NCI-H2227 (cell line): ENCODE results near the gene MCCD1.

Experiments
- DNase-seq: peaks from one replicate; lab custom pipeline; 2025; ENCODE audit not compliant: unreplicated experiment; lab: John Stamatoyannopoulos, UW

MCCD1 gene

DNA sequence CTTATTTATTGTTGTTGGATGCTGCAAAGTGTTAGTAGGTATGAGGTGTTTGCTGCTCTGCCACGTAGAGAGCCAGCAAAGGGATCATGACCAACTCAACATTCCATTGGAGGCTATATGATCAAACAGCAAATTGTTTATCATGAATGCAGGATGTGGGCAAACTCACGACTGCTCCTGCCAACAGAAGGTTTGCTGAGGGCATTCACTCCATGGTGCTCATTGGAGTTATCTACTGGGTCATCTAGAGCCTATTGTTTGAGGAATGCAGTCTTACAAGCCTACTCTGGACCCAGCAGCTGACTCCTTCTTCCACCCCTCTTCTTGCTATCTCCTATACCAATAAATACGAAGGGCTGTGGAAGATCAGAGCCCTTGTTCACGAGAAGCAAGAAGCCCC, 18.8 kb upstream of the MCCD1 start:
- DNase-seq: no peak

DNA sequence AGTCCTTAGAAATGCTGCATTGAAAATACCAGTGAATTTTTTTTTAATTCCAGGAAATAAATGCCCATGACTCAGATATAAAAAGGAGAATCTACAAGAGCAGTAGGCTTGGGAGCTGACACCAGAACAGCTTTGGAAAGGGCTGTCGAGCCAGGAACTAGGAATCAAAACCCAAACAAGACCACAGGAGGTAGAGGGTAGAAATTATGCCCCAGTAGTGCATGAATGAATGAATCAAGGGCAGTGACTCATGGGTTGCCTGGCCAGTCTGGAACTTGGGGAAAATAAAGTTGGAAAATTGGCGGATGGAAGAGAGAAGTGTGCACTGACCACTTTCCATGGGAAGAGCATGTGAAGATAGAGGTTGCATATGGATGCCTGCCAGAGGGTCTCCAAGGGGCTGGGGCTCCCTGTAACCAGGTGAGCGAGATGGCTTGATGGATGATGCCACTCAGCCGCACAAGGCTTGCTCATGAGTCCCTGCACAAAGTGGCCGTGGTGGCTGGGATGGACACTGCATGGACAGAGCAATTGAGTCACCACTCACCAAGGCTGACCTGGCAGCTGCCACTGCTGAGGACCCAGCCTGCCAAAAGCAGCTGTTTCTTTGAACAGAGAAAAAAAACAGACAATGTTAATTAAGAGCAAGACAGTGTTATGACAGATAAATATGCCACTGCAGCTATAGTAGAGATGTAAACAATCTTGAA, 15.2 kb upstream of the MCCD1 start:
- no peak for DNase-seq

DNA sequence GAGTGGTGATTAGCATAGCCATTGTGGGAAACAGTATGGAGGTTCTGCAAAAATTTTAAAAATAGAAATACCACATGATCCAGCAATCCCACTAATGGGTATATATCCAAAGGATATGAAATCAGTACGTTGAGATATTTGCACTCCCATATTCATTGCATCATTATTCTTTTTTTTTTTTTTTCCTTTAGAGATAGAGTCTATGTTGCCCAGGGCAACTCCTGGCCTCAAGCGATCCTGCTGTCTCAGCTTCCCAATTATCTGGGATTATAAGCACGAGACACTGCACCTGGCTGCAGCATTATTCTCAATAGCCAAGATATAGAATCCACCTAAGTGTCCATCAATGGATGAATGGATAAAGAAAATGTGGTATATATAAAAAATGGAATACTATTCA, 6.9 kb upstream of the MCCD1 start:
- DNase-seq: no peak

GRCh38 chr6:31525553-31525931, 3.2 kb upstream of the MCCD1 start:
- DNase-seq: no peak

- no peak for DNase-seq
Observed at GRCh38 chr6:31525932-31526591, 2.7 kb upstream of the MCCD1 start.

DNA sequence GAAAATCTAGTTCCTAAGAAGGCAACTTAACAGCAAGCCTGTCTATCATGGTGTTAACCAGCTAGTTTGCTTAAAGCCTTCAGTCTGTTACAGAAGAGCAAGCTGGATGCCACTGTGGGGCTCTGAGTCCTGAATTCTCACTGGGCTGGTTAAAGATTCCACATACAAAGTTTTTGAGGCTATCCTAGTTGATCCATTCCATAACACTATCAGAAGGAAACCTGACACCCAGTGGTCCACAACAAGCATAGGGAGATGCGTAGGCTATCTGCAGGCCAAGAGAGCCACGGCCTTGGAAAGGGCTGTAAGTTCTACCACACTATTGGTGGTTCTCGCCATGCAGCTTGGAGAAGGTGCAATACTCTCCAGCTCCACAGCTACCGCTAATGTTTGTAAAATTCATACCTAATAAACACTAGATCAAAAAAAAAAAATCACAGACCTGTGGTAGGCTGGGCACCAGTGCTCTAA, 420 bp upstream of the MCCD1 start:
- DNase-seq: no peak

DNA sequence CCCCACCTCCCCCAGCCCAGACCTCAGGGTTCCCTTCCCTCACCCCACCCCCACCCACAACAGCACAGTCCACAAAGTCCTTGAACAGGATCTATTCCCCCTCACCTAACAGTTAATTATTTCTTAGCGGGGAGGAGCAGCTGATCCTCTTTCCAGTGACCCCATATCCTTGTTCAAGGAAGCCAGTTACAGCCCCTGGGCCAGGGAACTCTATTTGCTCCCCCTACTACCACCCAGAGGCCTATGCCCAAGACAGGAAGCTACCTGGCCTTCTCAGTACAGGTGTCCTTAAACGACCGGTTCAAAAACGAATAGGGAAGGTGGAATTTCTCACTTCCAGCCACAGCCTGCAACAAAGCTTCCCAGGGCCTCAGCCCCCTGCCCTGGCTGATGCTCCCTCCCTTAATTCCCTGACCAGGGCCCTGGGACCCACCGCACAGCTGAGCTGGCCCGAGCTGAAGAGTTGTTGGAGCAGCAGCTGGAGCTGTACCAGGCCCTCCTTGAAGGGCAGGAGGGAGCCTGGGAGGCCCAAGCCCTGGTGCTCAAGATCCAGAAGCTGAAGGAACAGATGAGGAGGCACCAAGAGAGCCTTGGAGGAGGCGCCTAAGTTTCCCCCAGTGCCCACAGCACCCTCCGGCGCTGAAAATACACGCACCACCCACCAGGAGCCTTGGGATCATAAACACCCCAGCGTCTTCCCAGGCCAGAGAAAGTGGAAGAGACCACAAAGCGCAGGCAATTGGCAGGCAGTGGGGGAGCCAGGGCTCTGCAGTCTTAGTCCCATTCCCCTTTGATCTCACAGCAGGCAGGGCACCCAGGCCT, 778 bp downstream of the MCCD1 start:
- no peak for DNase-seq

DNA sequence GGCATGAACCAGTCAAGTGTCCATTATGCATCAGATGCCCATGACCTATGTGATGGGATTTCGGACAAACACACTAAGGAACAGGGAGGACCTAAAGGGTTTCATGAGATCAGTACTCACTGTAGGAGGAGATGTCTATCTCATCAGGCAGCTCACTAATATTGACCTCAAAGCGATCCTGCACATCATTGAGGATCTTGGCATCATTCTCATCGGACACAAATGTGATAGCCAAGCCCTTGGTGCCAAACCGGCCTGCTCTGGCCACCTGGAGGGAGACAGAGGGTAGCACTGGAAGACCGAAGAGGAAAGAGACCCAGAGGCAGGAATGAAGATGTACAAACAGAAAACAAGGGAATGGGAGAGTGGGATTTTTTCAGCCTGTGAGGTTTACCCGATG, 1.9 kb downstream of the MCCD1 start:
- no peak for DNase-seq

DNA sequence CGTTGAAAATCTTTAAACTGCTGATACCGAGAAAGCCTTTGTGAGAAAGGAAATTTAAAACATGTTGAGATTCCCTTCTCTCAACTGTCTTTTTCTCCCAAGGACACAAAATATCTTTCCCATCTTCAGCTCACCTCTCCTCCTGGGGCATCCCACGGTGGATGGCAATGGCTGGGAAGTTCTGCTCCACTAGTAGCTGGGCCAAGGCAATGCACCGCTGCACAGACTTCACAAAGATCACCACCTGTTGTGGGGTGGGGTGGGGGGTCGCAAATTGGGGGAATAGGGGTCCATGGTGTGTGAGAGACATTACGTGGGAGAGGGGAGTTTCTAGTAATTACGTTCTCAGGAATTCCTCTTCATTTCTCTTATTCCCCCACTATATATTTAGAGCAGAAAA, 2.4 kb downstream of the MCCD1 start:
- no peak for DNase-seq

GRCh38 chr6:31531771-31532643, 3.2 kb downstream of the MCCD1 start:
- no peak for DNase-seq

DNA sequence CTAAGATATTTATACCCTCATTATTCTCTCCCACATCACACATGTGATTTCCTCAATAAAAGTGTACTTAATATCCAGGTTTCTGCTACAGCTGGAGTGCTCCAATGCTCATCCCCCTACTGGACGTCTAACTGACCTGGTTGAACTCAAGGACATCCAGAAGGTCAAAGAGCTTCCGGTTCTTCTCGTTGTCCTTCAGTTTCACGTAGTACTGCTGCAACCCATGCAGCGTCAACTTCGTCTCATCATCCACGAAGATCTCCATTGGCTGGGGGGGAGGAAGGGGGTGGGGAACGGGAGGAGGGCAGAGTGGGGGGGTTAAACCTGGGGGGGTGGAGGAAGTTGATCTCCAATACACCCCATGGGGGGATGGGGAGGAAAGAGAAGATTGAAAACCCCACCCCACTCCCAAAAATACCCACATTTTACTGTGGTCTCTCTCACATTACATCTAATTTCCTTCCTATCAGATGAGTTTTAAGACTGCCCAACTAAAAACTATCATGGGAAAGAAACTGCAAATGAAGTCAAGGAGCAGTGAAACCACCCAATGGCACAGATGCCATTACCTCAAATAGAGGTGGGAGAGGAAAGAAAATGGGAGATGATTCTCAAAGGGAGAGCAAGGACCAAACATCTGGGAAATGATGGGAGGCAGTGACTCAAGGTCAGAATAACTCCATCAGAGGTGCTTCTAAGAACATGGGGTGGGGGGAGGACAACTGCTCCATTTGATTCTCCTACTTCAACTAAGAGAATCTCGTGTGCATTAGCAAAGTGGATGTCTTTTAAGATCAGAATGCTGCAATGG, 4.1 kb downstream of the MCCD1 start:
- no peak for DNase-seq

- no peak for DNase-seq
Observed at GRCh38 chr6:31533455-31533841, 4.7 kb downstream of the MCCD1 start.

DNA sequence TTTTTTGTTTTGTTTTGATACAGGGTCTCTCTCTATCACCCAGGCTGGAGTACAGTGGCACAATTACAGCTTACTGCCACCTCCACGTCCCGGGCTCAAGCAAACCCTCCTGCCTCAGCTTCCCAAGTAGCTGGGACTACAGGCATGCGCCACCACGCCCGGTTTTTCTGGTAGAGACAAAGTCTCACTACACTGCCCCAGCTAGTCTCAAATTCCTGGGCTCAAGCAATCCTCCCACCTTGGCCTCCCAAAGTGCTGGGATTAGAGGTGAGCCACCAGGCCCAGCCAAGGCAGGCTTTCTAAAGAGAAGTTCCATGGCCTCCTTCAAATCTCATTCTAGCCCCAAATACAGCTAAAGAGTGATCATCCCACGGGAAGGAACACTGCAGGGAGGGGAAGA, 5.2 kb downstream of the MCCD1 start:
- DNase-seq: no peak

GRCh38 chr6:31534521-31535040, 5.8 kb downstream of the MCCD1 start:
- no peak for DNase-seq

DNA sequence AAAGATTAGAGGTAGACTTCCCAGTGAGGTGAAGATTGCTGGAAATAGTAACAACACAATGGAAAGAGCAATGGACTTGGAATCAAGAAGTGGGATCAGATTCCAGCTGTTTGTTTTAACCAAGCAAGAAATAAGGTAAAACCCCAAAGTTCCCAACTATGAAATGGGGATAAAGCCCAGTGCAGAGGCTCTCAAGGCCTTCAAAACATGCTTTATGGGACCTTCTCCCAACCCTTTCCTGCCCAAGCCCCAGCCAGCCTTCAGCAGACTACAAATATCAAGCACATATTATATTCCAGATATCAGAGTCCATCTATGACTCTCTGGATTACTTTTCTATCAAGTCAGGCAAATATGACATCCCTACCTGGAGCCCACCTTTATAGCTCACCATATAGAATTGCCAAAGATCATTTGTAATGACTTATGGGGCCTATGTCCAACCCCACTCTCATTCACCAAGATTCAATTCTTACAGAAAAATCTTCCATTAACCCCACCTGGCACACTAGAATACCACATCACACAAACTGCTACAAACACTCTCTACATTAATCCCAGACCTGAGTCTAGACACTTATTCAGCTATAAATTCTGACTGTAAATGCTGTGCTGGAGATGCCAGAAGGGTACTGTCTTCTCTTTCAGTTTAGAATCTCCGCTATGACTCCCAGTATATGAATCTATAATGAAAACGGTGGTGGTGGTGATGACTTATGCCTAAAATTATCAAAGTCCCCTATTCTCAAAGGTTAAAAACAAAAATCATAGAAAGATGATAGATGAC, 7.0 kb downstream of the MCCD1 start:
- no peak for DNase-seq

- no peak for DNase-seq
Observed at GRCh38 chr6:31538805-31539400, 10.1 kb downstream of the MCCD1 start.

DNA sequence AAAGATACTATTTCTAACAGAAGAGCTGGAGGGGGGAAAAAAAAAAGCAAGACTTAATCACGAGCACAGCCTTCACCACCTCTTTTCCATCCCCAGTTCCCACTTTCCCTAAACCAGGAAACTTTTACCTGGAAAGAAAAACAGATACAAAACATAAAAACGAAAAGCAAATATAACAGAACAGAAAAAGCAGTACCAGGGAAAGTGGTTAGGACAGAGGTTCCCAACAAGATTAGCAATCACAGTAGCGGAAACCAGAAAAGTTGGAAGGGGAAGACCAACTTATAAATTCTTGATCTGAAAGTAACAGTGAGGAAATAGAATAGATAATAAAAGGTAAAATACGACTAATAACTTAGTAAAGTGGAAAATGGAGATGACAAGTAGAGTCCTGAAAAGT, 11.9 kb downstream of the MCCD1 start:
- no peak for DNase-seq

DNA sequence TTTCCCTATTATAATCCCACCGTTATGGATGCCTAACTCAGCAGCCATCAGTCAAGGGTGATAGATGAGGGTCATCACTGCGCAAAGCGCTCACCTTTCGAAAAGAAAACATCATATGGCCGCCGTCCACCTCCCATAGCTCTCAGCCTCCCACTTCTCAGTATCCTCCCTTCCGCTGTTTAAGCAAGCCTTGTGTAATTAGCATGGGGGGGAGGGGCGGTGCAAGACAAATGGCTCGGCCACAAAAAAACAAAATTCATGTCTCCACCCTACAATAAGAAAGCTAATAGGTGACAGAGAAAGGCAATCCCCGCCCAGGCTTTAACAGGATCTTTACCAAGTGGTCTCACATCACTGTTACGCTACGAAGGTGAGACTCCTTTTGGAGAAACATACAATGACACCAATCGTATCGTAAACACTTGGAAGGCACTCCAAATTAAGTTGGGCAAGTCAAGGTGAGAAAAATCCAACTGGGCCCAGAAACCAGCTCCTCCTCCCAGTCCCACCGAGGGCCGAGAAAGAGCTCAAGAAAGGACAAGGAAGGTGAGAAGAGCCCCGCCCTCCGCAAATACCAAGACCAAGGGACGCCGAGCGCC, 12.4 kb downstream of the MCCD1 start:
- DNase-seq: peak; percentile 76
